GM12875 (cell line): Measurements from ENCODE around the gene IFT27.

Experiments
- H3K4me3 ChIP-seq: one replicate; pipeline ENCODE4 v1.5.1; 2011; ENCODE audit warnings: low read depth, low read length, control low read depth
- CTCF ChIP-seq: IDR thresholded peaks from 2 replicates; pipeline ENCODE4 v1.5.1; 2011; ENCODE audit warnings: low read depth, mild to moderate bottlenecking, control low read depth, inconsistent platforms, low read length, moderate library complexity, borderline replicate concordance; ENCODE audit not compliant: insufficient read depth

The IFT27 gene

GRCh38 chr22:36764641-36765040 is 11.3 kb downstream of the IFT27 start:
- TF ChIP-seq CTCF = no peak
- no peak overlapping the region for H3K4me3 ChIP-seq

GRCh38 chr22:36764060-36764459 is 11.9 kb downstream of the IFT27 start:
- no peak for TF ChIP-seq CTCF
- no peak overlapping the region for H3K4me3 ChIP-seq

GRCh38 chr22:36763576-36763975 is 12.3 kb downstream of the IFT27 start:
- TF ChIP-seq CTCF = no peak
- no peak overlapping the region for H3K4me3 ChIP-seq

- no peak overlapping the region for H3K4me3 ChIP-seq
- no peak for TF ChIP-seq CTCF
Observed at GRCh38 chr22:36762687-36763260, 13.1 kb downstream of the IFT27 start.

GRCh38 chr22:36761553-36762240 is 14.2 kb downstream of the IFT27 start:
- TF ChIP-seq CTCF = no peak
- no peak overlapping the region for H3K4me3 ChIP-seq

- H3K4me3 ChIP-seq = no peak overlapping the region
Observed at GRCh38 chr22:36760786-36761185, 15.1 kb downstream of the IFT27 start.

More at GRCh38 chr22:36760786-36761185, 15.1 kb downstream of the IFT27 start:
- no peak for TF ChIP-seq CTCF
